CD4-positive, alpha-beta T cell treated with Interleukin-15 for 4 hours (primary cell): ENCODE results near the gene KRTAP22-2.

ENCODE experiments used
- DNase-seq: peaks from one replicate; pipeline ENCODE4 v3.0.0-alpha.2; 2020; ENCODE audit warnings: low spot score

KRTAP22-2 gene

DNA sequence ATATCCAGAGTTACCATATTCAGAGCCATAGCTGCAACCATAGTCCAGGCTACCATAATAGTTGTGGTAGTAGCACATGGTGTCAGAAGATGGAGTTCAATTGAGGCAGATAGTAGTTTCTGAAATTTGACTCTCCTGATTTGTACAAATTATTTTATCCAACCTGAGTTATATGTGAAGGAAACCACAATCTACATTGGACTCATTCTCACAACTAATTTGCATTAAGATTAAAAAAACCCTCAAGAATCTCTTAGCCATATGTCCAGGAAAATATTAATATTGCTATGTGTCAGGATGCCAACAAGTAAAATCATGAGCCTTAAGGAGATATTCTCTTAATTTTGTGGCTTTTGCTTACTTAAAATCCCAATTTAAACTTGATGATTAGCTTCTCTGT is at the start of gene KRTAP22-2:
TSS of gene KRTAP22-2 (minus strand) at position 101 of the 400 bp plus-strand sequence.
- DNase-seq = no peak

DNA sequence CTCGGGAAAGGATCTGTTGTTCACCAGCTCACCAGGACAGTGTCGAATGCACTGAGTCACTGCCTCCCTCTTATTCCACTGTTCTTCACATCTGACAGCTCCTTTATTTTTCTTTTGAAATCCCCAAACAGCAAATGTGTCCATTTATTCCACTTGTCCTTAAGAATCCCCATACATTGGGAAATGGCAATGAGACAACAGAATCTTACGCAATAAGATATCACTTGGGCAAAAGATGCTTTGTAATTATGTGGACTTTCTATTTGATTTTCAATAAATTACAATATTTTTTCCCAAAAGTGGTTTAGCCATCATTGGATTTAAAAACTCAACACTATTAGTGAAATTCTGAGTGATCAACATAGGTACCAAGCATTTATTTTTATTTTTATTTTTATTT is 48.5 kb upstream of the KRTAP22-2 start:
- no peak for DNase-seq

DNA sequence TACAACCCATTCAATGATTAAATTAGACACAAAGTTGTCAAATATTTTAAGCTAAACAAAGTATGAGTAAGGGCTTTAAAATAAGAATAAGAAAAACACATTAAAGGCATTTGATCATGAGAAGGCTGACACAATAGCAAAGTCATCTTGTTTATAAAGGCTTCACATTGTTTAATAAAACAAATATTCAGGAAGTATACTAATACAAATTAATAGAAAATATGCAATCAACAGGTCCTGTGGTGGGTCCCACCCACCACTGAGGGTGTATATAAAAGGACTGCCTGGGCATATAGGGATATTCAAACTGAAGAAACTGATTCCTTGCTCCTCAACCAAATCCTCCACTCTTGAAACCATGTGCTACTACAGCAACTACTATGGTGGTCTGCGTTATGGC is 44.7 kb upstream of the KRTAP22-2 start, which contains the start of gene KRTAP20-2:
TSS of gene KRTAP20-2 (plus strand) at position 301 of the 400 bp plus-strand sequence. CDS start at position 359, 58 bp downstream.
- no peak for DNase-seq

DNA sequence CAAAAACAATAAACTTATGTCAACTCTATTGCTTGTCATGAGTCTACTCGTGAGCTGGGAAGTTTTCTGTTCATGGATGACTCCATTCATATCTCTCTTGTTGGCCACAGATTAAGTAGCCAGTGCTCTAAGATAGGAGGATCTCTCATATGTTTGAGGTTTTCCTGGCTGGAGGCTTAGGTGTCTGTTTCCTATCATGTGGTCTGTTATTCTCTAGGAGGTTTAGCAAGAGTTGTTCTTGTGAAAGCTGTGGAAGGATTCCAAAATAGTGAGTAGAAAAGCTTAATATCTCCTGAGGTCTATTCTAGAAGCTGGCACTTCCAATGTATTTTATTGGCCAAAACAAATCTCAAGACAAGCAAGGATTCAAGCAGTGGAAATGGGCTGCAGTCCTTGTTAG is 39.0 kb upstream of the KRTAP22-2 start:
- no peak for DNase-seq

DNA sequence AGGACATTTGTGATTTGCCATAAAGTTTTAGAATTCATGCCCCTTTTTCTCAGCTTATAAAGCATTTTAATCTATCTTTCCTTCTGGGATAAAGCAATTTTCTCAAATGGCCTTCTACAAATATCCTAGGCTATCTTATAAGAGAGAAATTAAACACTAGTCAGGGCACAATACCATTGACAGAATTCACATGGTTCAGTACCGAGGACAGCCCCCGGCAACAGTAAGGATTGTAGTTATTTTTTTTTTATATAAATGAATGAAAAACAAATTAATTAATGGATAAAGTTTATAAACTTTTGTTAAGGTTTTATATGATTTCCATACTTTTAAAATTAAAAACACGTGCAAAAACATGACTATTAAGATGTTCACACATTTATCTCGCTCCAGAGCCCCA is 37.9 kb upstream of the KRTAP22-2 start:
- DNase-seq = no peak

DNA sequence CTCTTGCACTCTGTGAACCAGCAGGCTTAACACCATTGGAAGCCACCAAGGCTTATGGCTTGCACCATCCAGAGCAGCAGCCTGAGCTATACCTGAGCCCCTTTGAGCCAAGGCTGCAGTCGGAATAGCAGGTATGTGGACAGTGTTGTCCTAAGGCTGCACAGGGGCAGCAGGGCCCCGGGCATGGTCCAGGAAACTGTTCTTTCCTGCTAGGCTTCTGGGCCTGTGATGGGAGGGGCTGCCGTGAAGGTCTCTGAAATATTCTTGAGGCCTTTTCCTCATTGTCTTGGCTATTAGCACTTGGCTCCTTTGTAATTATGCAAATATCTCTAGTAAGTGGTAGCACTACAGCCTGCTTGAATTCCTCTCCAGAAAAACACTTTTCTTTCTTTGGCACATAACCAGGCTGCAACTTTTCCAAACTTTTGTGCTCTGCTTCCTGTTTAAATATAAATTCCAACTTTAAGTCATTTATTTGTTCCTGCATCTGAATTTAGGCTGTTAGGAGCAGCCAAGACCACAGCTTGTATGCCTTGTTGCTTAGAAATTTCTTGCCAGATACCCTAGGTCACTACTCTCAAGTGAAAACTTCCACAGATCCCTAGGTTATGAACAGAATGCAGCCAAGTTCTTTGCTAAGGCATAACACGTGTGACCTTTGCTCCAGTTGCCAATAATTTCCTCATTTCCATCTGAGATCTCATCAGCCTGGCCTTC is 35.4 kb upstream of the KRTAP22-2 start:
- no peak for DNase-seq

DNA sequence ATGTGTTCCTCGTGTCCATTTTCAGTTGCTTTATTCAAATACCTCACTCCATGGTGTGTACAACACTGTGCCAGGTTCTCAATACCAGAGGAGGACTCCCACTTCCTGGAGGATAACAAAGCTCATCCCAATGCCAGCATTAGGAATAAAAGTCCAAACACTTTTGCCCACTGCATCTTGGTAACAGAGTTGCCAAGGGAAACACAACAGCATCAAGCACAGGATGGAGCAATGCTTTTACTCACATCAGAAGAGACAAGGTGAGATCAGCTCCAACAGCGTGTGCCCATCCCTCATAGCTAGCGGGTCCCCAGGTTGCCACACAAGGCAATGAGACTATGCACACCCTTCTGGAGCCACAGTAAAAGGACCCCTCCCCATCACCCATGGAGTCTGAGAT is 33.2 kb upstream of the KRTAP22-2 start:
- DNase-seq = no peak

DNA sequence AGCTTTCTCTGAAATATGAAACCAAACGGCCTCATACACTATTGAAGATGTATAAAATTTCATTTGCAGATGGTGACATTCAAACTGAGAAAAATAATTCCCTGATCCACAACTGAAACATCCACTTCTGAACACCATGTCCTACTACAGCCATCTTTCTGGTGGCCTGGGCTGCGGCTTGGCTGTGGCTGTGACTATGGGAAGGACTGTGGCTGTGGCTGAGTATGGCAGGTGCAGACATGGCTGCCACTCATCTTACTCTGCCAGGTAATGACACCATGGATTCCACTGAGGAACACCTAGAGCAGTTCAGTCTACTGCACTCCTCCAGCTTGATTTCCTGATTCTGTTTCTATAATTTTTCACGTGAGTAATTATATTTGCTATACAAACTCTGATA is 30.3 kb upstream of the KRTAP22-2 start, which contains the start of gene KRTAP20-4:
TSS of gene KRTAP20-4 (plus strand) at position 106 of the 400 bp plus-strand sequence.
- no peak for DNase-seq

DNA sequence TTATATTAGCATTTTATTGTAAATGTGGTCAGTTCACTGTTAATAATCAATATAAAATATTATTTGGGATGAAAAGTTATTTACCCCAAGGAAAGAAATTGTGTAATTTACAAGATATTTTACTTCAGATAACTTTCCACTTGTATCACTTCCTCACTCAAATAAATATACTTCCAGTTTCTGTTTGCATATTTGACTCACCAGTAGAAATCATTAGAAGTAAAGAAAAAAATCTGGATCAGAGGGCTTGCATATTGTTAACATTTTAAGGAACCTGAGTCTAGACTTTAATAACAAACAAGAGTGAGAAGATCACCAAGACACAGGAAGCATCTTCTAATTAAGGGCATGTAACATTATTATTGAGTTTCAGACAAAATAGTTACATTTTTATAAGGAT is 29.9 kb upstream of the KRTAP22-2 start:
- no peak for DNase-seq

DNA sequence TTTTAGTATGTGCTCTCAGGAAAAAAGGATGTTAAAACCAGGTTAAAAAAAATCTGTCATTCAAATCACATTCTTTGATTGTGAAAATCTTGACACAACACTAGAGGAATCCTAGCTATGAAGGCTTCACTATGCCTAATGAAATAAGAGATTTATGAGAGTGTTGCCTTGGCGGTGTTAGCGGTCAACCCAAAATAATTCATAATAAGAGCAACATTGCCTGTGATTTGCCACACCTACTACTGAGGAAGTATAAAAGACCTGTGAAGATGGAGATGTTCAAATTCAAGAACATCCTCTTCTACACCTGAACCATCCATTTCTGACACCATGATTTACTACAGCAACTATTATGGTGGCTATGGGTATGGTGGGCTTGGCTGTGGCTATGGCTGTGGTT is 25.9 kb upstream of the KRTAP22-2 start, which contains the start of gene KRTAP20-1:
TSS of gene KRTAP20-1 (plus strand) at position 301 of the 400 bp plus-strand sequence. CDS start at position 331, 30 bp downstream.
- no peak for DNase-seq

DNA sequence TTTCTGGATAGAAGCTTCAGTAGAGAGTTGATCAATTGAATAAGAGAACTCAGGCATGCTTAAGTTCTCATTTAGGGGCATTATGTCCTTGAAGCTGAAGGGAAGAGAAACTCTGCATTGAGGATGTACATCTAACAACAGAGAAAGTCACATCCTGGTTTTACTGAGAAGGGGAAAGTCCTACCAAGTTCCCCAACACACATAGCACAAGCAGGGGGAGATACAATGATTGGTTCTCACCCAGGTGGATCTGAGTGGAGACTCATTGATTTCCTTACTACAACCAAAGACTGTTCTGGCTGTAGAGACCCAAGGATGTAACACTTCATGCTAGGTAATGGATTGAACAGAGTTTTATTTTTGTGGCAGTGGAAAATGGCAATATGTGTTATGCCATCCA is 25.0 kb upstream of the KRTAP22-2 start:
- DNase-seq = no peak

DNA sequence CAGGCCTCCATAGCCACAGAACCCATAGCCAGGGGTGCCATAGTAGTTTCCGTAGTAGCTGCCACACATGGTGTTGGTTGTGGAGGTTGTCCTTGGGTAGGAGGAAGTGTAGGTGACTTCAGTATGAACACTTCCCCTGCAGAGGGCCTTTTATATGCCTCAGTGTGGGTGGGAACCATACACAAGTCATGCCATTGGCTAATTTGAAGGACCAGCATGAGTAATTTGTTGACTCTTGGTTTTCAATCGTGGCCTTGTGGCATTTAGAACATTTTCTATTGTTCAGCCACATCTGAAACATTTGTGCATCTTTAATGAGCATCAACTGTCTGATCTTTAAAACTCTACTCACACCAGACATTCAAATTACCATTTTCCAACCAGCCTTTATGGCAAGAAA is 23.6 kb upstream of the KRTAP22-2 start, which contains the start of gene KRTAP6-1:
TSS of gene KRTAP6-1 (minus strand) at position 95 of the 400 bp plus-strand sequence. CDS start at position 69, 26 bp downstream.
- DNase-seq = no peak

DNA sequence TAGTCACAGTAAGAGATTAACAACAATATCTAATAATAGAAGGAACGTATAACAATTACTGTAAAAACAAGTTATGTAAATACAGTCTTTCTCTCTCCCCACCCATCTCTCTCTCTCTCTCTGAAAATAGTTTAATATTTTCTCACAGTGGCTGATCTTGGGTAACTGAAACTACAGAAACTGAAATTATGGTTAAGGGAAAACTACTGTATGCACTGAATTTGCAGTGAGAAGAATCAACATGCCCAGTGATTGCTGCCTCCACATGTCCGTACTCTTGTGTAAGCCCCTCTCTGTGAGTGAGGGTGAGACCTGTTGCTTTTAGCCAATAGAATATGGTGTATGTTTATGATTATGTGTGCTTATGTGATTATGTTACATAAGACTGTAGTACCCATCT is 21.9 kb upstream of the KRTAP22-2 start:
- DNase-seq = no peak

DNA sequence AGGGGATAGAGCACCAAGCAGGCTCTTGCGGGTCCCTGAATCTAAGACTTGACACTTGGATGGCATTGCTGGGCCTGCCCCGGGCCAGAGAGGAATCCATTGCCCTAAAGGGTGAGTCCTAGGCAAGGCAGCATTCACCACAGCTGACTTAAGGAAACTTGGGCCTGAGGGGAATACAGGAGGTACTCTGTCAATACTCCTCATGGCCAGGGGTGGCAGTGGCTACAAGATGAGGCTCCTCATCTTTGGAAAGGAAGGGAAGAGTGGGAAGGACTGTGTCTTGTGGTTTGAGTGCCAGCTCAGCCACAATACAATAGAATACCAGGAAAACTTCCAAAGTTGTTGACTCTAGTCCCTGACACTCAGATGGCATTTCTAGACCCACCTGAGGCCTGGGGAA is 15.8 kb upstream of the KRTAP22-2 start:
- DNase-seq = no peak

DNA sequence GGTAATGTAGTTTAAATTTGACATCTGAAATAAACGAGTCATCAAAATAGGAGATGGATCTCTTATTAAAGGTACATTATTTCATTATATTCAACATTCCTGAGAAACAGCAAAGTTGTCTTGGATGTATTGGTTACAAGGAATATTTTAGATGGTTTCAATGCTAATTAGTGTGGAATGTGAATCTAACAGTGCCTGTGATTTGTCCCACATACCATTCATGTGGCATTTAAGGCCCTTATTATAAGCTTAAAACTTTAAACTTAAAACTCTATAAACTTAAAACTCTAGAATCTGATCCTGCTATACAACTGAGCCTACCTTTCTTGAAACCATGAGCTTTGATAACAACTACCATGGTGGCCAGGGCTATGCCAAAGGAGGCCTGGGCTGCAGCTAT is 10.6 kb upstream of the KRTAP22-2 start, which contains the start of gene KRTAP22-1:
TSS of gene KRTAP22-1 (plus strand) at position 301 of the 400 bp plus-strand sequence.
- no peak for DNase-seq

DNA sequence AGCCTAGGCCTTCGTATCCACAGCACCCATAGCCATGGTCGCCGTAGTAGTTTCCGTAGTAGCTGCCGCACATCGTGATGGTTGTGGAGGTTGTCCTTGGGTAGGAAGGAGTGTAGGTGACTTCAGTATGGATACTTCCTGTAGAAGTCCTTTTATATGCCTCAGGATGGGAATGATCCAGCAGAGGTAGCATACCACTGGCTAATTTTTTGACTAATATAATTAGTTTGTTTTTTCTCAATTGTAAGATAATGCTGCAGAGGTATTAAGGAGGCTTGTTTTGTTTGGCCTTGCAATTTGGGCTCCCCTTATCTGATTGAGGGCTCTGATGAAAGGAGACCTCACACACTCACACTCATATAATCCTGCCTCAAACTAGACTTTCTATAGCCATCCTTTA is 8.6 kb upstream of the KRTAP22-2 start, which contains the start of gene KRTAP6-2:
TSS of gene KRTAP6-2 (minus strand) at position 101 of the 400 bp plus-strand sequence. CDS start at position 73, 28 bp downstream.
- DNase-seq = no peak

DNA sequence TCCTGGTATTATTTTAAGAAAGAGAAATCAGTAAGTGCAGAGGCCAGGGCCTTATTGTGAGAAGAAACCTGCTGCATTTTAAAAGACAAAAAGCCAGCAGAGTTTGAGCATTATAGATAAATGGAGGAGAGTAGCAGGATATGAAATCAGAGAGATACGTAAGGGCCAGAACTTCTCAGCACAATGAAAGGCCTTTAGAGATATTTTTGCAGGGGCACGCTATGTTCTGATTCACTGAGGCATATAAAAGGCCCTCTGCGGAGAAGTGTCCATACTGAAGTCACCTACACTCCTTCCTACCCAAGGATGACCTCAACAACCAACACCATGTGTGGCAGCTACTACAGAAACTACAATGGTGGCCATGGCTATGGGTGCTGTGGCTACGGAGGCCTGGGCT is 1.9 kb upstream of the KRTAP22-2 start, which contains the start of gene KRTAP6-3:
TSS of gene KRTAP6-3 (plus strand) at position 301 of the 400 bp plus-strand sequence. CDS start at position 307, 6 bp downstream.
- DNase-seq = no peak

DNA sequence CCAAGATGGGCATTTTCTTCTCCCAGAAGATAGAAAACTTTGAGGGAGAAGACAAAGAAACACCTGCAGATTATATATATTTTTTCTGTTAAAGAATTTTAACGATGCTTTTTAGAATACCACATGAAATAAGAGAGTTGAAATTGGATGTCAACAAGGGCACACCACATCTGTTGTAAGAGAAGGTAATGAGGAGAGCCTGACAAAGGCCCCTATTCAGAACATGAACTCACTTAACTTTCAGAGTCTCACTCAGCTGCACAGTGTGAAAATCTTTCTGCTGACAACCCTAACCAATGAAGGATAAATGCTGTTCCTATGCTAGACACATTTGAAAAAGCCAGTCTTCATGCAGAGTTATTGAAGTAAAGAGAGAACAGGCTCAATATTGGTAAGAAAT is 7.3 kb downstream of the KRTAP22-2 start:
- DNase-seq = no peak

DNA sequence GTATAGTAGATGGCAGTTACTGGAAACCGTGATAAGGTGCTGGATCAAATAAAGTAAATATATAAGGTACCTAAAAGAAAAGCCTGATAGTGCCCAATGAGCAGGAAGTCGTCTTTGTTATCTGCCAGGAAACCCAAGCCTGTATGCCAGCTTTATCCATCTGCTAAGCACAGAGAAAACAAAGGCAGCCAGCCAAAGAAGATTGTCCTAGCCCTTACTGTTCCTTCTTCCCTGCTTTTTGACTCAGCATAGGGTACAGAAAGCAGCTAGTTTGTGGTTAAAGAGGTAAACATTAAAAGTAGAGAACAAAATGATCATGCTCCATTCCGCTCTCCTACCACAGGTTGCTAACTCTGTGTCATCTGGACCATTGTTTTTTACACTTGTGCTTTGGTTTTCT is 10.1 kb downstream of the KRTAP22-2 start:
- no peak for DNase-seq

DNA sequence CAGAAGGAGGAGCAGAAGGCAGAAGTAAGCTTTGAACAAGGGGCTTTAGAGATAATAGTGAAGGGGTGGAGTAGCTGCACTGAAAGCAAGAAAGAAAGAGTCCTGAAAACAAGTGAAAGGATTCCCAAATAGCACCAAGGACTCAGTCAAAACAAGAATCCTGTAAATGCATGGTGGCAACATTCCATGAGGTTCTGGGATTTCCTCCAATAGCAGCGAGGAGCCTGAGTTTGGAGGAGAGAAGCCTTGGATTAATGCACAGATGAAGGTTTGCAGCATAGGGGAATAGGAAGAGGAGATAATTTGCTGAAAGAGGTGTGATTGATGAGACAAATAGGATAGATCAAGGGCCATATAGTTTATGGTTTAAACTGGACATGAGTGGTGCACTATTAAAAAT is 10.9 kb downstream of the KRTAP22-2 start:
- DNase-seq = no peak

DNA sequence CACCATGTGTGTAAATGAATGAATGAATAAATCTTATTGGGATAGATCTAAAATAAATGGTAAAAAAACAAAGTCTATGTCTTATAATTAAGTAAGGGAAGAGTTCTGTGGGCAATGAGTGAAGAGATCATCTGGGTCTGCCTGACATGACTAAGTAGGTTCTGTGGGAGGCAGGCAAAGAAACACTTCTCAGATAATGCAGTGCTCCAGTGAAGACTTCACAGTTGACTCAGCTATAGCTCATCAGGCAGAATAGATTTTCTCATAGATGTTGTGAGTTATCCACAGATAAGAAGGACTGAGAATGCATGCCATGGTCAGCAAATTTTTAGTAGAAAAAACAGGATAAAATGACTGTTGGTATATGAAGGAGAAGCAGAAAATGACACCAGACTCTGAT is 12.4 kb downstream of the KRTAP22-2 start:
- DNase-seq = no peak

DNA sequence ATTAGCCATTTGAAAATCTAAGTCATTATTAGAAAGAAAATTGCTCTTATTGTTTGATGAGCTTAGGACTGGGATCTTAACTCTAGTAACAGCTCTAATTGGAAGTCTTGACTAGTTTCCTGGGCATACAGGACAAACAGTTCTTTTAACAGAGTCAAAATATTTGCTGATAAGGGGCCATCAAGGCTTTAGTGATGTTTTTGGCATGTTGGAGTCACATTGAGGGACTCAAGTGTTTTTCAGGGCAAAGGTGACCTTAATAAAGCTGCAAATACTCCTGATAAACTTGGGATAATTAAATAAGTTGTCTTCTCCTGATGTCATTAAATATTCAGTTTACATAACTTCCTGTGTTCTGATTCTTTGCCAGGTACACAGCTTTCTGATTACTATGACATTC is 22.6 kb downstream of the KRTAP22-2 start:
- DNase-seq = no peak

DNA sequence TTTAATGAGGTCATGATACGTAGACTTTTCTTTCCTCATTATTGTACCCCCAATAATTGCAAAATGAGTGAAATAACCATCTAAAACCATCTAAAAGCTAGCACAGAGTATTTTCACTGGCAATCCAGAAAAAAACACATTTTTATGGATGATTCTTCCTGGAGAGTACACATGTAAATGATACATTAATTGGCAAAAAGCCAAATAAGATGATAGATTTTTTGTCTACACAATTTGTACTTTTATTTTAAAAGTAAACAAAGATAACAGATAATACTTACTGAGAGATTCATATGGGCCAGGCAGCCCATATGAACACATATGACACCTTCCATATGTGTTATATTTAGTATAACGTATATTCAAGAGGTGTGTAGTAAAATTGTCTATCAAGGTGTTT is 26.6 kb downstream of the KRTAP22-2 start:
- DNase-seq = no peak
